T-cell (primary cell): ENCODE data around the gene RNF144A. TPM values are rescaled to one million over a fixed set of nuclear protein-coding genes. Genes with fewer than 3 reads are reported as not detected.

Experiments
- ATAC-seq, 4 experiments: fragments of 200-7000 bp in 3 of 4; fragments of 150-1000 bp in 1 of 4; cut with Tn5 transposase; replicated peaks in 1 of 4; 1 replicate in 3 of 4; 2 replicates in 1 of 4; pipeline ENCODE4 v1.10.0; 2021; ENCODE audit warnings: moderate library complexity in 3 of 4, mild to moderate bottlenecking in 2 of 4, moderate number of reproducible peaks in 1 of 4
- CTCF ChIA-PET, 2 donors: fragments of 300-600 bp; sonication (Branson Sonifier 250); formaldehyde crosslinking; loops; one replicate each; lab custom pipeline; 2022; ENCODE audit warnings: antibody characterized with exemption in 2 of 2; lab: Charles Lee
- POLR2A ChIA-PET, 2 donors: fragments of 300-600 bp; sonication (Branson Sonifier 250); formaldehyde crosslinking; loops; one replicate each; lab custom pipeline; 2022; ENCODE audit warnings: antibody characterized with exemption in 2 of 2; lab: Charles Lee
- DNase-seq, 35 experiments: peaks; one replicate each; pipeline versions ENCODE4 v3.0.0 to v3.0.0-alpha.2; 2013 to 2023
- H3K27ac ChIP-seq: one replicate; pipeline ENCODE4 v1.5.1; 2013; ENCODE audit warnings: low read length
- H3K27me3 ChIP-seq, 2 experiments: replicated peaks in 1 of 2; 1 replicate in 1 of 2; 2 replicates in 1 of 2; pipeline versions ENCODE4 v1.6.1 to v1.7.0; 2013; ENCODE audit warnings: low read length in 1 of 2, mixed read lengths in 1 of 2; ENCODE audit not compliant: control insufficient read depth in 2 of 2, insufficient read depth in 2 of 2; ENCODE audit errors: extremely low read depth in 1 of 2
- H3K36me3 ChIP-seq, 2 donors: 1 replicate in 1 of 2; 2 replicates in 1 of 2; pipeline versions ENCODE4 v1.6.1 to v1.7.0; 2013; ENCODE audit warnings: low read length in 1 of 2; ENCODE audit not compliant: control insufficient read depth in 2 of 2, insufficient read depth in 1 of 2; ENCODE audit errors: extremely low read depth in 1 of 2
- H3K4me1 ChIP-seq, 2 experiments: 1 replicate in 1 of 2; 2 replicates in 1 of 2; pipeline versions ENCODE4 v1.6.1 to v1.7.0; 2013; ENCODE audit warnings: low read length in 2 of 2, mixed read lengths in 1 of 2; ENCODE audit not compliant: insufficient read depth in 2 of 2, control insufficient read depth in 1 of 2; ENCODE audit errors: extremely low read depth in 1 of 2
- H3K4me3 ChIP-seq, 2 donors: 1 replicate in 1 of 2; 2 replicates in 1 of 2; pipeline versions ENCODE4 v1.5.1 to v1.7.0; 2013; ENCODE audit warnings: mild to moderate bottlenecking in 2 of 2, low read length in 1 of 2, moderate library complexity in 1 of 2; ENCODE audit not compliant: control insufficient read depth in 1 of 2; ENCODE audit errors: extremely low read depth in 1 of 2
- H3K9me3 ChIP-seq: 2 replicates; pipeline ENCODE4 v1.7.0; 2013
- H3K27ac Mint-ChIP-seq, 2 donors: one replicate each; pipeline ENCODE4 v1.8.0; 2020 to 2021; ENCODE audit warnings: mild to moderate bottlenecking in 2 of 2, mixed read lengths in 2 of 2
- H3K27me3 Mint-ChIP-seq, 2 donors: one replicate each; pipeline ENCODE4 v1.8.0; 2021 to 2022; ENCODE audit warnings: mixed read lengths in 2 of 2
- H3K36me3 Mint-ChIP-seq: one replicate; pipeline ENCODE4 v1.8.0; 2021; ENCODE audit warnings: mixed read lengths
- H3K4me1 Mint-ChIP-seq, 3 donors: one replicate each; pipeline ENCODE4 v1.8.0; 2020 to 2022; ENCODE audit warnings: mixed read lengths in 3 of 3, mild to moderate bottlenecking in 1 of 3
- H3K4me3 Mint-ChIP-seq, 3 donors: one replicate each; pipeline ENCODE4 v1.8.0; 2020 to 2022; ENCODE audit warnings: mild to moderate bottlenecking in 3 of 3, mixed read lengths in 3 of 3, moderate library complexity in 3 of 3
- H3K9me3 Mint-ChIP-seq, 3 donors: one replicate each; pipeline ENCODE4 v1.8.0; 2020 to 2022; ENCODE audit warnings: mixed read lengths in 3 of 3
- WGBS: methylation state at CpG from one replicate; pipeline ENCODE4 v1.1.5; 2013; ENCODE audit warnings: missing lambda C conversion rate; ENCODE audit not compliant: insufficient coverage; 5-methylcytosine and 5-hydroxymethylcytosine counted together
- total RNA-seq, 35 experiments: library from RNA in 6 of 35; stranded (reverse) in 6 of 35; fragments of 120-200 nt in 1 of 35; gene quantifications; one replicate each; pipeline versions ENCODE4 v1.2.1 to v1.2.4 and lab custom pipeline; 2013 to 2026

The RNF144A gene
- total RNA-seq, 5 donors from 2014 or later (not counting 1 experiment from before 2014, with no cell fraction given) = 46.3 to 93.1 (median 79.9) TPM

GRCh38 chr2:6943971-6944370 lies 26.8 kb downstream of the RNF144A start:
- WGBS = 100% methylated on average over 2 of the region's 8 CpGs
- Histone ChIP-seq H3K27ac (no peak overlapping the region), H3K9me3 (no peaks in the 10 kb centered on the region), H3K4me1 (peaks cover 0 to 8% of the 10 kb centered on the region in 2 experiments), H3K36me3 (peaks cover 16 to 36% of the 10 kb centered on the region in 2 donors), H3K27me3 (no peaks in the 10 kb centered on the region), H3K4me3 (no peak overlapping the region)
- Mint-ChIP-seq H3K9me3 (no peaks in the 10 kb centered on the region), H3K27me3 (no peaks in the 10 kb centered on the region), H3K27ac (no peak overlapping the region), H3K4me1 (peaks cover 47 to 55% (median 50%) of the 10 kb centered on the region in 3 donors), H3K36me3 (peaks cover 53% of the 10 kb centered on the region), H3K4me3 (no peak overlapping the region)
- ChIA-PET POLR2A (no interaction called here), CTCF (no interaction called here)
- ATAC-seq = no peak
- DNase-seq = no peak

- H3K27me3 ChIP-seq = no peaks in the 10 kb centered on the region
- ChIA-PET POLR2A (no interaction called here), CTCF (no interaction called here)
- H3K27me3 Mint-ChIP-seq = no peaks in the 10 kb centered on the region
- H3K4me3 ChIP-seq = no peak overlapping the region
- H3K4me3 Mint-ChIP-seq = no peak overlapping the region
- H3K36me3 ChIP-seq = peaks cover 16 to 36% of the 10 kb centered on the region in 2 donors
- ATAC-seq = no peak
- 77% methylated on average over 3 of the region's 5 CpGs for WGBS
- H3K4me1 ChIP-seq = peaks cover 0 to 8% of the 10 kb centered on the region in 2 experiments
- no peak for DNase-seq
- no peak overlapping the region for H3K27ac ChIP-seq
- no peak overlapping the region for H3K27ac Mint-ChIP-seq
- H3K4me1 Mint-ChIP-seq = peaks cover 43 to 51% (median 46%) of the 10 kb centered on the region in 3 donors
- peaks cover 53% of the 10 kb centered on the region for H3K36me3 Mint-ChIP-seq
- H3K9me3 Mint-ChIP-seq = no peaks in the 10 kb centered on the region
- no peaks in the 10 kb centered on the region for H3K9me3 ChIP-seq
These were observed 27.3 kb downstream of the RNF144A start for GRCh38 chr2:6944555-6944954.

GRCh38 chr2:6945087-6945813 lies 28.0 kb downstream of the RNF144A start:
- H3K4me1 ChIP-seq = peaks cover 0 to 8% of the 10 kb centered on the region in 2 experiments
- POLR2A ChIA-PET = no interaction called here
- H3K9me3 ChIP-seq = no peaks in the 10 kb centered on the region
- H3K4me3 ChIP-seq = no peak overlapping the region
- H3K36me3 Mint-ChIP-seq = peaks cover 56% of the 10 kb centered on the region
- H3K9me3 Mint-ChIP-seq = no peaks in the 10 kb centered on the region
- H3K27me3 ChIP-seq = no peaks in the 10 kb centered on the region
- CTCF ChIA-PET = no interaction called here
- peaks cover 47 to 54% (median 49%) of the 10 kb centered on the region in 3 donors for H3K4me1 Mint-ChIP-seq
- peak overlapping the region; percentile 33 to 50 for H3K27ac Mint-ChIP-seq
- DNase-seq = no peak
- ATAC-seq = no peak
- no peak overlapping the region for H3K4me3 Mint-ChIP-seq
- WGBS = 97% methylated on average over 6 of the region's 9 CpGs
- H3K27ac ChIP-seq = no peak overlapping the region
- H3K36me3 ChIP-seq = peaks cover 16 to 36% of the 10 kb centered on the region in 2 donors
- no peaks in the 10 kb centered on the region for H3K27me3 Mint-ChIP-seq

DNA sequence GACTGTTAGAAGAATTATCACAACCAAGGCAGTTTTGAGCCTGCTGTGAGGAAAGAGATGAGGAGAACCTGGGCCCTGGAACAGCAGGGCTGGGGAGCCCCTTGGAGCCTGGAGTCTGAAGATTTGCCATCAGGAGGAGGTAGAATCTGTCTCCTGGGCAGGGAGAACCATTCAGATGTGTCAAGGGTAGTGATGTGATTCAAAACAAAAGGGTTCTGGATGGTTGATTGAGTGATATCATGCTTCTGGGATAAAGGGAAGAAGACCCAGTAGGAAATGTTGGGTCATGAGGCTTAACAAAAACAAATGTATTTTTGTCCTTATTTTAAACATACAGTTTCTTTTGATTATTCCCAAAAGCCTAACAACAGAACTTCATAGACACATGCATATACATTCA lies 28.6 kb downstream of the RNF144A start:
- H3K4me1 Mint-ChIP-seq = peaks cover 50 to 56% (median 52%) of the 10 kb centered on the region in 3 donors
- no peak for ATAC-seq
- H3K27ac Mint-ChIP-seq = peak overlapping the region; percentile 33 to 50
- H3K27me3 Mint-ChIP-seq = no peaks in the 10 kb centered on the region
- Histone ChIP-seq H3K4me3 (no peak overlapping the region), H3K36me3 (peaks cover 16 to 35% of the 10 kb centered on the region in 2 donors), H3K9me3 (no peaks in the 10 kb centered on the region), H3K27ac (no peak overlapping the region), H3K4me1 (peaks cover 0 to 8% of the 10 kb centered on the region in 2 experiments), H3K27me3 (no peaks in the 10 kb centered on the region)
- H3K9me3 Mint-ChIP-seq = no peaks in the 10 kb centered on the region
- ChIA-PET POLR2A (no interaction called here), CTCF (no interaction called here)
- no peak overlapping the region for H3K4me3 Mint-ChIP-seq
- DNase-seq = no peak
- H3K36me3 Mint-ChIP-seq = peaks cover 56% of the 10 kb centered on the region

- Mint-ChIP-seq H3K27ac (no peak overlapping the region), H3K4me3 (no peak overlapping the region), H3K27me3 (no peaks in the 10 kb centered on the region), H3K9me3 (no peaks in the 10 kb centered on the region), H3K4me1 (peaks cover 49 to 57% (median 52%) of the 10 kb centered on the region in 3 donors), H3K36me3 (peaks cover 50% of the 10 kb centered on the region)
- ChIA-PET CTCF (no interaction called here), POLR2A (no interaction called here)
- WGBS = no CpG with 5 or more reads among the region's 2 CpGs
- no peak for ATAC-seq
- Histone ChIP-seq H3K4me3 (no peak overlapping the region), H3K9me3 (no peaks in the 10 kb centered on the region), H3K27ac (no peak overlapping the region), H3K27me3 (no peaks in the 10 kb centered on the region), H3K4me1 (peaks cover 0 to 8% of the 10 kb centered on the region in 2 experiments), H3K36me3 (peaks cover 16 to 26% of the 10 kb centered on the region in 2 donors)
- no peak for DNase-seq
These were observed 29.5 kb downstream of the RNF144A start for GRCh38 chr2:6946722-6947121.

GRCh38 chr2:6947929-6948676 lies 30.9 kb downstream of the RNF144A start:
- Mint-ChIP-seq H3K36me3 (peaks cover 38% of the 10 kb centered on the region), H3K27ac (peak overlapping the region in 1 of 2 donors; percentile 60), H3K4me3 (no peak overlapping the region), H3K27me3 (no peaks in the 10 kb centered on the region), H3K9me3 (no peaks in the 10 kb centered on the region), H3K4me1 (peaks cover 41 to 50% (median 50%) of the 10 kb centered on the region in 3 donors)
- H3K4me1 ChIP-seq = peaks cover 0 to 8% of the 10 kb centered on the region in 2 experiments
- no peaks in the 10 kb centered on the region for H3K27me3 ChIP-seq
- ATAC-seq (no peak), DNase-seq (no peak)
- POLR2A ChIA-PET = no interaction called here
- H3K4me3 ChIP-seq = no peak overlapping the region
- H3K9me3 ChIP-seq = no peaks in the 10 kb centered on the region
- H3K27ac ChIP-seq = no peak overlapping the region
- WGBS = no CpG with 5 or more reads among the region's 6 CpGs
- peaks cover 10 to 15% of the 10 kb centered on the region in 2 donors for H3K36me3 ChIP-seq
- CTCF ChIA-PET = no interaction called here
